GM20000 (cell line): ENCODE data around the gene NDUFAF5.

ENCODE experiments used
- DNase-seq: peaks from one replicate; pipeline ENCODE4 v3.0.0; 2012; ENCODE audit warnings: low spot score
- CTCF ChIP-seq: IDR thresholded peaks from 2 replicates; pipeline ENCODE4 v1.5.1; 2012; ENCODE audit warnings: mild to moderate bottlenecking, control low read depth; ENCODE audit errors: extremely low read depth, missing control alignments

The NDUFAF5 gene

DNA sequence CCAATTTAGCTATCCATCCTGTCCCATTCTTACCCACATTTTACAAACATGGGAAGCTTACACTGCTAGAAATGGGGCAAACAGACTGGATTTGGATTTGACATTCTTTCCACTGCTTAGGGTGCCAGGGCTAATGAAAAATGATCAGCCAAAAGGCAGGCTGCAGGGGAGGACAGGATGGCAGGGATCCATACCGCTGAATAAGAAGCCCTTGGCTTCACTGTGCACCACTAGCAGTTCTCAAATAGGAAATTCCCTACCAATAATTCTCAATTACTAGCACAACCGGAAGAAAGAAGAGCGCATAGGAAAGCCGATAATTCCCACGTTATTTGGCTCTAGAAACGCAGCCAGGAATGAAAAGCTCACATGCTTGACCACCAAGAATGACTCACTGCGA, 73.1 kb downstream of the NDUFAF5 start:
- TF ChIP-seq CTCF: no peak
- no peak for DNase-seq

DNA sequence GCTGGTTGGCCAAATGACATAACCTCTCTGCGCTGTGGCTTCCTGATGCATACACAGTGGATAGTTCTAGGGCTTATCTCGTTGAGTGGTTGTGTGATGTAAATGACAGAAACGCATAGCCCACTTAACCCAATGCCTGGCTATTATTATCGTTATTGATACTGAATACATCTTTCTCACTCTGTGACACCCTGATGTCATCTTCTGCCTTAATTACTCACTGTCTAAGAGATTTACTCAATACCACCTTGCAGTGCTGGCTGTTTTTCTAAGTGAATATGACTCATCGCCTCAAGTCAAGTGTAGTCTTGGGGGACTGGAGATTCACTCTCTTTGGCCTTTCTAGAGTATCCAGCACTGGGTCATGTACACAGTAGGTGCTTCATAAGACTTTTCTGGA, 73.6 kb downstream of the NDUFAF5 start:
- no peak for DNase-seq
- TF ChIP-seq CTCF: no peak

DNA sequence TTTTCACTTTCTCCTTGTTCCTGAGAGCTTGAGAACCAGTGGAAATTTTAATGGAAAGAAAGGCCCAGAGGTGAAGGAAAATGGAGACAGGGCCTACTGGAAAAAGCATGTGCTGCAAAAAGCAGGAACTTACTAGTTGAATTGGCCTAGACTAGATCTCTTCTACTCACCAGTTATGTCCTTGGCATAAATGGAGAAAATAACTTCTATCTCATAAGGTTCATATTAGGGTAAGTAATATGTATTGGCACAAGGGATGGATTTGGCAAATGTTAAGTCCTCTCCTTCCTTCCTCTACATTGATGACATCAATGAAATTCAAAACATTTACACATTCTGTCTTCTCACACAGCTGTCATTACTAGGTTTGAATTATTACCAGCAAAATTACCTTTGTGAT, 74.0 kb downstream of the NDUFAF5 start:
- no peak for DNase-seq
- no peak for TF ChIP-seq CTCF

DNA sequence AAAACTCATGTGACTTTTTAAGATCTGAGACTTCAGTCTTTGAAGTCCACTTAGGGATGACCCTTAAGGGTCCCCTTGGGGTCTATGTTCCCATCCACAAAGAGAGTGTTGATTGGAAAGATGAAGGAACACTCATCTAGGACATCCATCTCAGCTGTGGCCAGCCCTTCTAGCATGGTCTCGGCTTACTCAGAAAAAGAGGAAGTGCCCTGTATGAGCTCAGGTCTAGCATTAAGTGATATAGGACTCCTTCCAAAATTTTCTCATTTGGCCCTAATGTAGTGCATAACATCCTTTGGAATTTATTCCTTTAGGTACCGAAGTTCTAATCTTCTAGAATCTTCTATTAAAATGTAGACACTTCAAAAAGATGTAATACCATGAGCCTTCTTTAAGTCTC, 77.4 kb downstream of the NDUFAF5 start:
- DNase-seq: no peak
- TF ChIP-seq CTCF: no peak

DNA sequence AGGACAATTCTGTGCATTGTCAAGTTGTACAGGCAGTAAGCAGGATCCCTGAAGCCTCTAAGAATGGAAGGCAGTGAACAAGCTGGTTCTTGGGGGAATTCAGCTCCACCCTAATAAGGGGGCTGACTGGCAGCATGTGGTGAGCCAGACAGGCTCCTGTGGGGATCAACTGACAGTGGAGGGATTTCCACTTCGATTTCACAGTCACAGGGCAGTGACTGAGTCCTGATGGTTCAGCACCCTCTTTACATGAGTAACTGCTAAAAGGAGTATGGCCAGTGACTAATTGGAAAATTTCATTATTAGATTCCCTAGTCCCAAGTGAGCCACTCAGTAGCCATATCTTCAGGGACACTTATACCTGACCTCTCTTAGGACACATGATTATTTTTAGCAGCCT, 78.4 kb downstream of the NDUFAF5 start:
- no peak for DNase-seq
- TF ChIP-seq CTCF: no peak

- no peak for DNase-seq
- no peak for TF ChIP-seq CTCF
Observed at GRCh38 chr20:13865156-13865555, 80.3 kb downstream of the NDUFAF5 start.

DNA sequence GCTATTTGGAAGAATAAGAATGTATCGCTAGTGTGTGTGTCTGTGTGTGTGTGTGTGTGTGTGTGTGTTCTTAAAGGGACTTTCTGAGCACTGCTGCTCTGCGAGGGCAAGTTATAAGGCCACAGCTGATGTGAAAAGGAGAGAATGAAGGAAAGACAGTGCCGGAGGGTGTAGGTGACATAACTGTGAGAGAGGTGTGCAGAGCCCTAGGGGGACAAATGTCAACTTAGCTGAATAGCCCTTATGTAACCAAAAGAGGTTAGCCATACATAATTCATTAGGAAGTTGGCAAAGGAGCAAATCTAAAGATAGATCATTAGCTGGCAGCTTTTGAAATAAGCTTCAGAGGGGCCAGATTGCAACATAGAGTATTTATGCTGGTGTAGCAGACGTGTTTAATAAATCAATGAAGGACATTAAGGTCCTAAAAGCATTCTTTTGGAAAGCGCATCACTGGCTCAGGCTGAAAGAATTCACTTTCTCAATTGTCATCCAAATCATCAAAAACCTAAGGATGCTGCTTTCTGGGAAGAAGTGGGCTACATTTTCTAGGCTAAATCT, 81.0 kb downstream of the NDUFAF5 start:
- no peak for TF ChIP-seq CTCF

More for the DNA sequence above, 81.0 kb downstream of the NDUFAF5 start:
- DNase-seq: no peak
